Nephron (organoid): ENCODE results near the gene VSIG1.

Source experiments
- H3K27ac Mint-ChIP-seq, 3 experiments: 2 replicates each; pipeline ENCODE4 v1.8.0; 2020; ENCODE audit warnings: mixed read lengths in 3 of 3, mild to moderate bottlenecking in 2 of 3, moderate library complexity in 1 of 3
- H3K27me3 Mint-ChIP-seq: 2 replicates; pipeline ENCODE4 v1.8.0; 2021; ENCODE audit warnings: low read depth, mild to moderate bottlenecking, moderate library complexity, mixed read lengths
- H3K36me3 Mint-ChIP-seq: 2 replicates; pipeline ENCODE4 v1.8.0; 2020; ENCODE audit warnings: low read depth, mixed read lengths
- H3K4me1 Mint-ChIP-seq: 2 replicates; pipeline ENCODE4 v1.8.0; 2020; ENCODE audit warnings: mixed read lengths
- H3K4me3 Mint-ChIP-seq, 3 experiments: 2 replicates each; pipeline ENCODE4 v1.8.0; 2020; ENCODE audit warnings: mild to moderate bottlenecking in 3 of 3, mixed read lengths in 3 of 3, moderate library complexity in 2 of 3
- H3K9me3 Mint-ChIP-seq: 2 replicates; pipeline ENCODE4 v1.8.0; 2020; ENCODE audit warnings: mixed read lengths
- TF ChIP-seq, protein P1 (sequence below), 3 experiments: fragments of 200-600 bp; sonication (generic); IDR thresholded peaks; one replicate each; pipeline ENCODE4 v1.5.0; 2021; ENCODE audit warnings: antibody characterized with exemption in 3 of 3; ENCODE audit not compliant: unreplicated experiment in 3 of 3

Gene VSIG1

DNA sequence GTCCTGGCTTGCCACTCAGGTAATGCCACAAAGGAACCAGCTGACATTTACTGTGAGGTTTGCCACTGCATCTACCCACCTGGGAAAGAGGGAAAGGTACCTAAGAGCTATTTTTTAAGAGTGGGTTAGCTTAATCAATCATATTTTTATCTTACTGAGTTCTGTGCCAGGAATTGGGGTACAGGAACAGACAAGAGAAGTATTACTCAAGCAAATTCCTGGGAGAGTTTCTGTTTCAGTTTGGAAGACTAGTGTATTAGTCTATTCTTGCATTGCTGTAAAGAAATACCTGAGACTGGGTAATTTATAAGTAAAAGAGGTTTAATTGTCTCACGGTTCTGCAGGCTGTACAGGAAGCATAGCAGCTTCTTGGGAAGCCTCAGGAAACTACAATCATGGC lies 23.3 kb downstream of the VSIG1 start:
- peaks cover 19% of the 10 kb centered on the region for H3K4me1 Mint-ChIP-seq
- peaks cover 65% of the 10 kb centered on the region for H3K27me3 Mint-ChIP-seq
- H3K27ac Mint-ChIP-seq: no peak overlapping the region
- no peak overlapping the region for H3K4me3 Mint-ChIP-seq
- no peaks in the 10 kb centered on the region for H3K9me3 Mint-ChIP-seq
- TF ChIP-seq, protein P1, sequence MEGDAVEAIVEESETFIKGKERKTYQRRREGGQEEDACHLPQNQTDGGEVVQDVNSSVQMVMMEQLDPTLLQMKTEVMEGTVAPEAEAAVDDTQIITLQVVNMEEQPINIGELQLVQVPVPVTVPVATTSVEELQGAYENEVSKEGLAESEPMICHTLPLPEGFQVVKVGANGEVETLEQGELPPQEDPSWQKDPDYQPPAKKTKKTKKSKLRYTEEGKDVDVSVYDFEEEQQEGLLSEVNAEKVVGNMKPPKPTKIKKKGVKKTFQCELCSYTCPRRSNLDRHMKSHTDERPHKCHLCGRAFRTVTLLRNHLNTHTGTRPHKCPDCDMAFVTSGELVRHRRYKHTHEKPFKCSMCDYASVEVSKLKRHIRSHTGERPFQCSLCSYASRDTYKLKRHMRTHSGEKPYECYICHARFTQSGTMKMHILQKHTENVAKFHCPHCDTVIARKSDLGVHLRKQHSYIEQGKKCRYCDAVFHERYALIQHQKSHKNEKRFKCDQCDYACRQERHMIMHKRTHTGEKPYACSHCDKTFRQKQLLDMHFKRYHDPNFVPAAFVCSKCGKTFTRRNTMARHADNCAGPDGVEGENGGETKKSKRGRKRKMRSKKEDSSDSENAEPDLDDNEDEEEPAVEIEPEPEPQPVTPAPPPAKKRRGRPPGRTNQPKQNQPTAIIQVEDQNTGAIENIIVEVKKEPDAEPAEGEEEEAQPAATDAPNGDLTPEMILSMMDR (IDR thresholded peaks at IDR 0.05; ENCODE audit: unreplicated experiment in 3 of 3): no peak
- H3K36me3 Mint-ChIP-seq: no peaks in the 10 kb centered on the region

DNA sequence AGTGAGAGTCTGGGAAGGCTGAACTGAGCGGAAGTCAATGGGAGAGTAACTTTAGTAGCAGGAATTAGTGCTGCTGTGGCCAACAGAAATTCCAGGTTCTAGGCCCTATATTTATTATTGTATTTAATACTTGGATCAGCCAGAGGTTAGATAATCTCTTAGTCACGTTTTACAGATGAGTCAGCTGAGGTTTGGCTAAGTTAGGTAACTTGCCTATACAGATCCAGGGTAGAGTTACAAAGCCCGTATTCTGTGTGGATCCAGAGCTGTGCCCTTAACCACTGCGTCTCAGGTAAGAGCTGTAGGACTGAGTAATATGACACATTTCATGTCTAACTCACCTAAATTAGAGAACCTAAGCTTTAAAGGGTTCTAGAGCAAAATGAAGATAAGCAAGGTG lies 26.0 kb downstream of the VSIG1 start:
- H3K4me3 Mint-ChIP-seq: no peak overlapping the region
- no peaks in the 10 kb centered on the region for H3K36me3 Mint-ChIP-seq
- H3K9me3 Mint-ChIP-seq: no peaks in the 10 kb centered on the region
- H3K27ac Mint-ChIP-seq: no peak overlapping the region
- peaks cover 63% of the 10 kb centered on the region for H3K27me3 Mint-ChIP-seq
- TF ChIP-seq, protein P1 (IDR thresholded peaks at IDR 0.05; ENCODE audit: unreplicated experiment in 3 of 3): no peak
- H3K4me1 Mint-ChIP-seq: peaks cover 19% of the 10 kb centered on the region

DNA sequence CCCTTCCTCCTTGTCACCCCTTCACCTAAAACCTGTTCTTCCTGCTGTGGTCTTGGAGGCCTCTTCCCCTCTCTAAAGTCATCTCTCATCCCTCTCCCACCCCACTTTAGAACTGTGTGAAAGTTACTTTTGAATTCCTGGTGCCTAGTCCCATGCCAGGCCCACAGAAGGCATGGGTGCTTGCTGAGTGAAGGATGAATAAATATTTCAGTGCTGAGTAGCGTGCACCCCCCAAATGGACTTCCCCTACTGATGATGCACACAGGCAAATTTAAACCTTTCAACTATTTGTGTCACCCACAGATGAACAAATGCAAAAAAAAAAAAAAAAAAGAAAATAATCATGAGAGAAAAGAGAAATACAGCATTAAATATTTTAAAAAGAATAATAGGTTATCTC lies 26.7 kb downstream of the VSIG1 start:
- peaks cover 18% of the 10 kb centered on the region for H3K4me1 Mint-ChIP-seq
- no peaks in the 10 kb centered on the region for H3K36me3 Mint-ChIP-seq
- no peaks in the 10 kb centered on the region for H3K9me3 Mint-ChIP-seq
- H3K27me3 Mint-ChIP-seq: peaks cover 60% of the 10 kb centered on the region
- H3K4me3 Mint-ChIP-seq: no peak overlapping the region
- TF ChIP-seq, protein P1 (IDR thresholded peaks at IDR 0.05; ENCODE audit: unreplicated experiment in 3 of 3): no peak
- no peak overlapping the region for H3K27ac Mint-ChIP-seq

DNA sequence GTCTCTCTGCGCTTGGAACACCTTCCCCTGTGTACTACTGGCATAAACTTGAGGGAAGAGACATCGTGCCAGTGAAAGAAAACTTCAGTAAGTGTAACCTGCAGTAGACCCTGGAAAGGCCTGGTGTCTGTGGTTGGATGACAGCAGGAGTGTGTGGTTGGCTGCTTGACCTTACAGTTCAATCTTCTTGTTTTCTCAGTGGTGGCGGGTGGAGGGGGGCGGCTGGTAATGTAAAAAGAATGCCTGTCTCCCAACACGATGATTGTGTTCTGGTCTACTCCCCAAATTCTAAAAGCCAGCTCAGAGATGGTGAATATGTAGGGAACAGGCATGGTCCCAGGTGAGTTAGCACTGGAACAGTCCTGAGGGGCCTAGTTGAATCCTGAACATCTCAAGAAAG lies 27.9 kb downstream of the VSIG1 start:
- Mint-ChIP-seq H3K36me3 (no peaks in the 10 kb centered on the region), H3K4me3 (no peak overlapping the region), H3K27me3 (peaks cover 54% of the 10 kb centered on the region), H3K9me3 (no peaks in the 10 kb centered on the region), H3K27ac (no peak overlapping the region), H3K4me1 (peaks cover 10% of the 10 kb centered on the region)
- TF ChIP-seq, protein P1 (IDR thresholded peaks at IDR 0.05; ENCODE audit: unreplicated experiment in 3 of 3): no peak

DNA sequence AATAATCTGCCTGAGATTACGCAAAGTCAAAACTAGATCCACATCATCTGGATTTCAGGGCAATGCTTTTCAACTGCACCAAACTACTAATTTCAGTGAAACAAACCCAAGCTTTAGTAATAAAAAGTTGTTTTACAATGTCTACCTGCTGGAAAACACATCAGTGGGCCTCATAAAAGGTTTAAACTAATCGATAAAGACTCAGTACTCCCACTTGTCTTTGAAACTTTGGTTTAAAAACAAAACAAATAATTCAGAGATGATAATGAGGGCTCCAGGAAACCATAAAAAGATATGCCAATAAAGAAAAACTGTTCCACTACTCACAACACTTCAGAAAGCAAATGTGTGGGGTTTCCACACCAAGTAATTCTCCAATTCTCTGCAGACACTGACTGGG lies 36.2 kb downstream of the VSIG1 start:
- Mint-ChIP-seq H3K4me3 (no peak overlapping the region), H3K27me3 (peaks cover 14% of the 10 kb centered on the region), H3K27ac (no peak overlapping the region), H3K9me3 (no peaks in the 10 kb centered on the region), H3K36me3 (peaks cover 18% of the 10 kb centered on the region), H3K4me1 (no peaks in the 10 kb centered on the region)
- TF ChIP-seq, protein P1 (IDR thresholded peaks at IDR 0.05; ENCODE audit: unreplicated experiment in 3 of 3): no peak

DNA sequence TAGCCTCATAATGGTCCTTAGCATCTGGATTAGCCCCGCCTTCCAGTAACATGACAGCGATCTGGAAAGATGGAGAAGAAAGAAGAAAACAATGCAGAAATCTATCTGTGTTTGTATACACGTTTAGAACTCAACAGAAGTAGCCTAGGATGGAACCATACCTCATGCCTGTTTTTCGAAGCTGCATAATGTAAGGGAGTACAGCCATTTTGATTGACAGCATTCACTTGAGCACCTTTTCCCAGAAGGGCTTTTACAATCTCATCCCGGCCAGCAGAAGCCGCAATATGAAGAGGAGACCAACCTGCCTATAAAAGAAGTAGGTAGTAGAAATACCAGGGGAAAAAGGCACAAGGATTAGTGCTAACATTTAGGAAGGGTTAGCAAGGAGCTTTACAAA lies 42.9 kb downstream of the VSIG1 start:
- H3K4me3 Mint-ChIP-seq: peak overlapping the region in 2 of 3 experiments; percentile 10 to 12

More for the DNA sequence above, 42.9 kb downstream of the VSIG1 start:
- peaks cover 14% of the 10 kb centered on the region for H3K4me1 Mint-ChIP-seq
- peaks cover 24% of the 10 kb centered on the region for H3K36me3 Mint-ChIP-seq
- H3K9me3 Mint-ChIP-seq: no peaks in the 10 kb centered on the region
- TF ChIP-seq, protein P1 (IDR thresholded peaks at IDR 0.05; ENCODE audit: unreplicated experiment in 3 of 3): no peak
- no peak overlapping the region for H3K27ac Mint-ChIP-seq
- no peaks in the 10 kb centered on the region for H3K27me3 Mint-ChIP-seq
